AG08395 (cell line): ENCODE results near the gene ZBTB34.

Experiments
- DNase-seq: peaks from one replicate; pipeline ENCODE4 v3.0.0; 2012; ENCODE audit warnings: mixed read lengths, low spot score

ZBTB34 gene

GRCh38 chr9:126842977-126843799 is 17.3 kb upstream of the ZBTB34 start:
- no peak for DNase-seq

GRCh38 chr9:126844085-126844484 is 16.4 kb upstream of the ZBTB34 start:
- peak; percentile 67 for DNase-seq

DNA sequence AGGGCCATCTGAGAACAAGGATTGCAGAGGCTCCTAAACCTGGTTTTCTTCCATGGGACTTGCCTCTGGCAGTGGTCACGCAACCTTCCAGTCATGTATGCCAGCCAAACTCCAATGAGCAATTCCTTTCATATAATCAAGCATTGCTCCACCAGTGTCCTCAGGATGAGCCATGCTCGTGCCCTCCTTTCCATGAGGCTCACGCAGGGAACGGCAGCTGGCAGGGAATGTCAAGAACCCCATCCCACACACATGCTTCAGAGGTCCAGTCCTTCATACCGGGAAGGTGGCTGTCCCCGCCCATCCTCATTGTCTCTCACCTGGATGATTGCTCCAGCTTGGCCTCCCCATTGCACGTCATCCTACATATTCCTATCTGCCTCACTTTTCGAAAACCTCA is 13.4 kb upstream of the ZBTB34 start:
- DNase-seq, result no peak

GRCh38 chr9:126849591-126850225 is 10.7 kb upstream of the ZBTB34 start:
- DNase-seq, result no peak

DNA sequence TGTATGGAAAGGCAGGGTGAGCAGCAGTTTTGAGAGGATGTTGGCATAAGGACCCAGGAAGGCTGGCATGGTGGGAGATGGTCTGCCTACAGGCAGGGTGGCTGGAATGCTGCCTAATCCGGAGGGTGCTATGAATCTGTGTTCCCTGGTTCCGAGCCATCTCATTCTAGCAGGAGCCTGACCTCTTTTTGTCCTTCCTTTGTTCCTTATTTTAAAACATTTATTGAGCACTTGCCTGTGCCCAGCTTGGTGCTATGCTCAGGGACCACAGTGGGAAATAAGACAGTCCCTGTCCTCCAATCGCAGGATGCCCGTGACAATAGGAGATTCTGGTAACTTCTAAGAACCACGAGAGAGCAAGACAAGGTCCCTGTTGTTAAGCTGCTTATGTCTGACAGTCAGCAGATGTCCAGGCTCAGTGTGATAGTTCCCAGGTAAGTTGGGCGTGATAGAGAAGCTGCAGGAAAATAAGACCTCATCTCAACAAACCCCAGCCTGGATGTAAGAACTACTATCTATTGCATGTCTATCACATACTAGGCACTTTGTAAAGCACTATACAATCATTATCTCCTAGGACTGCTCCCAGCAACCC is 9.1 kb upstream of the ZBTB34 start:
- no peak for DNase-seq

- DNase-seq, result no peak
Observed at GRCh38 chr9:126852086-126852688, 8.3 kb upstream of the ZBTB34 start.

DNA sequence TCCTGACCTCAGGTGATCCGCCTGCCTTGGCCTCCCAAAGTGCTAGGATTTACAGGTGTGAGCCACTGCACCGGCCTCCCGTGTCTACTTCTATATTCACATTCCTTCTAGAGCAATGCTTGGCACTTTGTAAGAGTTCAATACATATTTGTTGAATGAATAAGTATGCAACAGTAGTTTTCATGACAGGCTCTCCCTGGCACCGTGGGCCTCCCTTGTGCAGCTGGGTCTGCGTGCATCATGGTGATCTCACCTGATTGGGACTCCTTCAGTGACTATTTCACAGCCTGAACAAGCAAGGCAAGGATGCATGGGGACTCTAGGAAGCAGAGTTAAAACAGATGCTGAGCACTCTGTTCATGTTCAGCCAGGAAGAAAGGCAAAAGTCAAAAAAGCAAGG is 6.8 kb upstream of the ZBTB34 start:
- peak; percentile 17 for DNase-seq

- DNase-seq, result no peak
Observed at GRCh38 chr9:126854734-126855133, 5.7 kb upstream of the ZBTB34 start.

DNA sequence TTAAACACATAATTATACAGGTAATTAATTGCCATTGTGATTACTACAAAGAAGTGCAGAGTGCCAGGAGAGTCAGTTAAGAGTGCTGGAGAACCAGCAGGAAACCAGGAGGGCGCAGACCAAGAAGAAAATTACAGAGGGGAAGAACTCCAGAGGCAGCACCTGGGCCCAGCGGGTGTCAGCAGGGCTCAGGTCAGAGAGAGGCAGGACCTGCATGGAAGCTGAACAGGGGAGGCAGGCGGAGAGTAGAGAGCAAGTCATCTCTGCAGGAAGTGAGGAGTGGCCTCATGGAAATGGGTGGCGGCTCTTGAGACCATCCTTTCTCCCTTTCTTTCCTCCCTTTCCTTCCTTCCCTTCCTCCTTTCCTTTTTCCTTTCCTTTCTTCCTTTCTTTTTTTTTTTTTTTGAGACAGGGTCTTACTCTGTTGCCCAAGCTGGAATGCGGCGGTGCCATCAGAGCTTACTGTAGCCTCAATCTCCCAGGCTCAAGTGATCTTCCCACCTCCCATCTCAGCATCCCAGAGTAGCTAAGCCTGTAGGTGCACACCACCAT is 4.0 kb upstream of the ZBTB34 start:
- DNase-seq, result no peak

DNA sequence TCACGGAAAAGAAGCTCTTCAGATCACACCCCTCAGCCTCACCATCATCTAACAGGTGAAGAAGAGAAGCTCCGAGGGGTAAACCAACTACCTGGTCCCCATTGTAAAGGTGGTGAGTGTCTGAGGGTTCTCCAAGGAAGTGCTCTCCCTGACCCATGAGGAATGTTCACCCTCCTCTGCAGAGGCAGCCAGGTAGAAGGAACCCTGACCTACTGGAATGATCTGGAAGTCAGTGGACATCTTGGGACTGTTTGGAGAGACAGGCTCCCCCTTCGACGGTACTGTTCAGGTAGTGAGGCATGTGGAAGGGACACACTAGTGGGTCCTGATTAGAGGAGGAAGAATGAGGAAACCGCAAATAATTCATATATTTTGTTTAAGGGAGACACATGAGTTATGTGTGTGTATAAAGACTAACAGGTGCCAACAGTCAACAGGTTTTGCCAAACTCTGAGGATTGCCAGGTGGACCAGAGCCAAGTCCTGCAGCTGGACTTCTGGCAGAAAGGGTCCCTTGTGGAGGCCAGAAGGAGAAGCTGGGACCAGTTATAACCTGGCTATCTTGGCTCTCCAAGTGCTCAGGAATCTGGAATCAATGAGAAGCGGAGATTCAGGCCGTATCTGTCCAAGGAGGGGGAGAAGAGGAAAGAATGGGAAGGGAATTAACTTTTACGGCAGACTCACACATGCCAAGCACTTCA is 3.0 kb upstream of the ZBTB34 start:
- no peak for DNase-seq

GRCh38 chr9:126859111-126859510 is 1.3 kb upstream of the ZBTB34 start:
- DNase-seq, result no peak

- no peak for DNase-seq
Observed at GRCh38 chr9:126860757-126861466, 473 bp downstream of the ZBTB34 start.

DNA sequence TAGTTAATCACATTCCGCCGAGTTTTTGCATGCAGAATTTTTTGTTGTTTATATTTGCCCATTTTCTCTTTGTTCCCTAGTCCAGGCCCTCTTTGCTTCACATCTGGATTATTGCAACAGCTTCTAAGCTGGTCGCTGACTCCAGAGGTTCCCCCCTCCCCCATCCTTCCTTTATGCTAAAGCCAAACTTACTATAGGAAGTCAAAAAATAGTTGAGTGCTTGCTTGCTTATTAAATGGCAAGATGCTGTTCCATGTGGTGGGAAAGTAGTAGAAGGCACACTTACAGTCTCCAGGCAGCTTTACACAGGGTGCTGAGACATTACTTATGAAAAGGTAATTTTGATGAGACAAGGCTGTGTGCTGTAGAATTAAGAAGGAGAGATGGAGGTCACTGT is 1.3 kb downstream of the ZBTB34 start:
- no peak for DNase-seq

- no peak for DNase-seq
Observed at GRCh38 chr9:126862104-126862761, 1.8 kb downstream of the ZBTB34 start.

GRCh38 chr9:126864771-126865170 is 4.3 kb downstream of the ZBTB34 start:
- DNase-seq, result no peak

- DNase-seq, result no peak
Observed at GRCh38 chr9:126869368-126869767, 8.9 kb downstream of the ZBTB34 start.

- DNase-seq, result no peak
Observed at GRCh38 chr9:126872516-126872915, 12.1 kb downstream of the ZBTB34 start.

GRCh38 chr9:126874546-126875314 is 14.3 kb downstream of the ZBTB34 start:
- DNase-seq, result no peak

DNA sequence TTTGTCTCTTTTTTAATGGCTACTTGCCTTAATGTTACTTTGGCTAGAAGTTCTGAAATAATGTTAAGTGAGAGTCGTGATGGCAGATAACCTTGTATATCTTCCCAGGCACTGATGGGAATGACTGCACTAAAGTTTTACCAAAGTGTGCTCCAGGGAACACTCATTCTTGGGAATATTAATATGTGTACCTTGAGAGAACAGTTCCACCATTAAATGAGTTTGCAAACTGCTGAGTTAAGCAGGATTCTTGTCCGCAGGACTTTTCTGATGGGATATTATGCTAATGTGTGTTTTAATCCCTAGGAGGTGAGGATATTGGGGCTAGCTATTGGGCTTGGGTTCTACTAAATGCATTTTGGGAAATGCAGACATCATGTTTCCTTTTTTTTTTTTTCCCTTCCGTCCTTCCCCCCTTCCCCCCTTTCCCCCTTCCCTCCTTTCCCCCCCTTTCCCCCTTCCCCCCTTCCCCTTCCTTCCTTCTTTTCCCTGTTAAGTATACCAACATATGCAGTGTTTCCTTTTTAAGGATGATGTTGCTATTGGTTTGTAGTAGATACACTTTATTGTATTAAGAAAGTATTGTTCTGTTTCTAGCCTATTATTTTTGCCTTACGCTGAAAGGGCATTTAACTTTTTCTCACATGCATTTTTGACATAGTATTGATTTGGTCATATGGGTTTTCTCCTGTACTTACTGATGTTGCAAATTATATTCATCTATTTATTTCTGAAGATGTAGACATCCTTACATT is 15.5 kb downstream of the ZBTB34 start:
- no peak for DNase-seq
